WTC11 (cell line): ENCODE data around the gene CD244. TPM values are rescaled to one million over a fixed set of nuclear protein-coding genes. Genes with fewer than 3 reads are reported as not detected.

ENCODE experiments used
- ATAC-seq: fragments of 200-7000 bp; cut with Tn5 transposase; 2 replicates; pipeline ENCODE4 v1.10.0; 2021; ENCODE audit warnings: mild to moderate bottlenecking, moderate library complexity
- CTCF ChIA-PET: fragments of 300-600 bp; sonication (Branson Sonifier 250); formaldehyde crosslinking; loops from one replicate; lab custom pipeline; 2021; ENCODE audit warnings: antibody characterized with exemption; lab: Charles Lee
- POLR2A ChIA-PET: fragments of 350-600 bp; sonication (Branson Sonifier 250); formaldehyde crosslinking; loops from one replicate; lab custom pipeline; 2021; ENCODE audit warnings: antibody characterized with exemption; lab: Charles Lee
- DNase-seq: peaks from one replicate; pipeline ENCODE4 v3.0.0; 2021; ENCODE audit warnings: low spot score
- H3K27ac Mint-ChIP-seq: 2 replicates; pipeline ENCODE4 v1.8.0; 2021; ENCODE audit warnings: mixed read lengths
- H3K27me3 Mint-ChIP-seq: 2 replicates; pipeline ENCODE4 v1.8.0; 2021; ENCODE audit warnings: low read depth, mild to moderate bottlenecking, moderate library complexity, mixed read lengths
- H3K36me3 Mint-ChIP-seq: 2 replicates; pipeline ENCODE4 v1.8.0; 2021; ENCODE audit warnings: mixed read lengths
- H3K4me1 Mint-ChIP-seq: 2 replicates; pipeline ENCODE4 v1.8.0; 2022; ENCODE audit warnings: mixed read lengths
- H3K4me3 Mint-ChIP-seq: 2 replicates; pipeline ENCODE4 v1.8.0; 2021; ENCODE audit warnings: mild to moderate bottlenecking, moderate library complexity, mixed read lengths
- H3K9me3 Mint-ChIP-seq: 2 replicates; pipeline ENCODE4 v1.8.0; 2021; ENCODE audit warnings: mixed read lengths
- AR ChIP-seq: fragments of 250-450 bp; sonication (Bioruptor Pico); IDR thresholded peaks from 2 replicates; pipeline ENCODE4 v1.9.0; 2021; ENCODE audit warnings: mild to moderate bottlenecking
- E2F5 ChIP-seq: sonication (generic); formaldehyde crosslinking; IDR thresholded peaks from 2 replicates; pipeline ENCODE4 v1.8.1; 2022; ENCODE audit warnings: mild to moderate bottlenecking, moderate library complexity, missing genetic modification reagents
- ELF4 ChIP-seq: sonication (generic); formaldehyde crosslinking; IDR thresholded peaks from 2 replicates; pipeline ENCODE4 v1.8.1; 2022; ENCODE audit warnings: low read depth, mild to moderate bottlenecking, moderate library complexity, missing genetic modification reagents
- EMX1 ChIP-seq: fragments of 250-450 bp; sonication (Bioruptor Pico); IDR thresholded peaks from 2 replicates; pipeline ENCODE4 v1.8.0; 2021; ENCODE audit warnings: mild to moderate bottlenecking
- ESRRA ChIP-seq: sonication (generic); formaldehyde crosslinking; IDR thresholded peaks from 2 replicates; pipeline ENCODE4 v1.8.1; 2022; ENCODE audit warnings: mild to moderate bottlenecking, missing genetic modification reagents, borderline replicate concordance
- ETV6 ChIP-seq: sonication (generic); formaldehyde crosslinking; IDR thresholded peaks from 2 replicates; pipeline ENCODE4 v1.8.1; 2022; ENCODE audit warnings: mild to moderate bottlenecking, missing genetic modification reagents
- IRF2 ChIP-seq: sonication (generic); formaldehyde crosslinking; IDR thresholded peaks from 2 replicates; pipeline ENCODE4 v1.8.0; 2022; ENCODE audit warnings: low read depth, missing genetic modification reagents, borderline replicate concordance
- KAT7 ChIP-seq: sonication (generic); formaldehyde crosslinking; IDR thresholded peaks from 2 replicates; pipeline ENCODE4 v1.8.1; 2023; ENCODE audit warnings: missing genetic modification reagents, mild to moderate bottlenecking, borderline replicate concordance
- NFYB ChIP-seq: sonication (generic); formaldehyde crosslinking; conservative IDR thresholded peaks from 2 replicates; pipeline ENCODE4 v1.8.0; 2022; ENCODE audit warnings: low read depth, missing genetic modification reagents
- OVOL2 ChIP-seq: fragments of 250-450 bp; sonication (Bioruptor Pico); IDR thresholded peaks from 2 replicates; pipeline ENCODE4 v1.9.0; 2021; ENCODE audit warnings: mild to moderate bottlenecking, borderline replicate concordance
- PREB ChIP-seq: sonication (generic); formaldehyde crosslinking; IDR thresholded peaks from 2 replicates; pipeline ENCODE4 v1.8.1; 2022; ENCODE audit warnings: mild to moderate bottlenecking, missing genetic modification reagents, moderate library complexity, borderline replicate concordance
- SOX15 ChIP-seq: fragments of 250-450 bp; sonication (Bioruptor Pico); IDR thresholded peaks from 2 replicates; pipeline ENCODE4 v1.9.0; 2021; ENCODE audit warnings: mild to moderate bottlenecking
- SP1 ChIP-seq: sonication (generic); formaldehyde crosslinking; conservative IDR thresholded peaks from 2 replicates; pipeline ENCODE4 v1.8.1; 2022; ENCODE audit warnings: missing genetic modification reagents
- USF1 ChIP-seq: sonication (generic); formaldehyde crosslinking; IDR thresholded peaks from 2 replicates; pipeline ENCODE4 v1.8.0; 2022; ENCODE audit warnings: mild to moderate bottlenecking, missing genetic modification reagents
- ZBTB21 ChIP-seq: sonication (generic); formaldehyde crosslinking; IDR thresholded peaks from 2 replicates; pipeline ENCODE4 v1.8.1; 2023; ENCODE audit warnings: mild to moderate bottlenecking, missing genetic modification reagents, borderline replicate concordance
- ZNF138 ChIP-seq: sonication (generic); formaldehyde crosslinking; conservative IDR thresholded peaks from 2 replicates; pipeline ENCODE4 v1.8.1; 2022; ENCODE audit warnings: mild to moderate bottlenecking, moderate library complexity, missing genetic modification reagents
- ZNF232 ChIP-seq: sonication (generic); formaldehyde crosslinking; IDR thresholded peaks from 2 replicates; pipeline ENCODE4 v1.8.0; 2022; ENCODE audit warnings: mild to moderate bottlenecking, missing genetic modification reagents
- ZNF317 ChIP-seq: sonication (generic); formaldehyde crosslinking; IDR thresholded peaks from 2 replicates; pipeline ENCODE4 v1.8.1; 2023; ENCODE audit warnings: low read depth, mild to moderate bottlenecking, moderate library complexity, missing genetic modification reagents, borderline replicate concordance
- total RNA-seq: library from RNA; stranded (reverse); gene quantifications from 3 replicates; pipeline ENCODE4 v1.2.3, GENCODE V29; 2021
- TF ChIP-seq, protein P1 (sequence below): sonication (generic); formaldehyde crosslinking; IDR thresholded peaks from 2 replicates; pipeline ENCODE4 v1.8.0; 2022; ENCODE audit warnings: mild to moderate bottlenecking, missing genetic modification reagents
- TF ChIP-seq, protein P2 (sequence below): fragments of 250-450 bp; sonication (Bioruptor Pico); IDR thresholded peaks from 2 replicates; pipeline ENCODE4 v1.9.0; 2021; ENCODE audit warnings: mild to moderate bottlenecking, borderline replicate concordance

The CD244 gene
- total RNA-seq, 1 experiment from 2014 or later, result not detected

DNA sequence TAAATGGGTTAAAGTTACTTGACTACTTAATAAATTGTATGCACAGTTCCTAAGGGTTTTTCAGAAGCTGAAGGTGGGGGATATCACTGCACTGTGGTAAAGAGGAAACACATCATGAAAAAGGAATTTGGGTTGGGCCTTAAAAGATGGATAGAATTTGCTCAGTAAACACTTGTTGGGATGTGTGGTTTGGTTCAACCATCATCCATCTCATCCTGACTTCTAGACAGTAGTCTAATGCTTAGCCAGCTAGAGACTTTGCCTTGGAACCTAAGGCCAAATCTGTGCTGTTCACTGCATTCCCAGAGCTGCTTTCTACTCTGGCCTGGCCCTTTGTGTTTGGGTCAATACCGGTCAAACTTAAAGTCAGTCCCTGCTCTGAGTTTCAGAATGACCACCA is 36.1 kb downstream of the CD244 start:
- no peaks in the 10 kb centered on the region for H3K9me3 Mint-ChIP-seq
- H3K36me3 Mint-ChIP-seq, result no peaks in the 10 kb centered on the region
- H3K4me1 Mint-ChIP-seq, result peaks cover 3% of the 10 kb centered on the region
- TF ChIP-seq NFYB (CRISPR knock-in tag), result no peak
- no peak for TF ChIP-seq E2F5
- TF ChIP-seq SOX15 (CRISPR knock-in tag), result no peak
- no peak for TF ChIP-seq IRF2 (CRISPR knock-in tag)
- no peak for TF ChIP-seq ELF4 (CRISPR knock-in tag)
- TF ChIP-seq OVOL2, result no peak
- no peak for TF ChIP-seq KAT7 (CRISPR knock-in tag)
- TF ChIP-seq, protein P1, sequence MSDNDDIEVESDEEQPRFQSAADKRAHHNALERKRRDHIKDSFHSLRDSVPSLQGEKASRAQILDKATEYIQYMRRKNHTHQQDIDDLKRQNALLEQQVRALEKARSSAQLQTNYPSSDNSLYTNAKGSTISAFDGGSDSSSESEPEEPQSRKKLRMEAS, result no peak
- no peak for TF ChIP-seq ESRRA (CRISPR knock-in tag)
- no peak for TF ChIP-seq ZBTB21 (CRISPR knock-in tag)
- DNase-seq (no peak), ATAC-seq (no peak)
- peaks cover 11% of the 10 kb centered on the region; the same call in 1 of the 2 replicates for H3K27me3 Mint-ChIP-seq
- H3K27ac Mint-ChIP-seq, result no peak overlapping the region
- POLR2A ChIA-PET, result no interaction called here
- CTCF ChIA-PET, result interaction anchor here (0.9 to 1.4 kb wide), 2 partner anchors 49 to 146 kb away, joined by 3 read pairs; no protein-coding TSS in a partner anchor
- H3K4me3 Mint-ChIP-seq, result no peak overlapping the region

- no peak for DNase-seq
- ChIA-PET POLR2A (no interaction called here), CTCF (interaction anchor here (0.9 to 1.1 kb wide), 2 partner anchors 14 to 43 kb away, joined by 3 to 4 read pairs; no protein-coding TSS in a partner anchor)
- Mint-ChIP-seq H3K36me3 (no peaks in the 10 kb centered on the region), H3K27ac (no peak overlapping the region), H3K4me1 (peaks cover 7% of the 10 kb centered on the region), H3K27me3 (no peaks in the 10 kb centered on the region), H3K4me3 (no peak overlapping the region), H3K9me3 (no peaks in the 10 kb centered on the region)
- no peak for ATAC-seq
- TF ChIP-seq PREB (CRISPR knock-in tag) (no peak), AR (no peak), ZNF232 (CRISPR knock-in tag) (no peak), ZNF138 (no peak), EMX1 (no peak), ZNF317 (CRISPR knock-in tag) (no peak), USF1 (CRISPR knock-in tag) (no peak), NFYB (CRISPR knock-in tag) (no peak), SP1 (CRISPR knock-in tag) (no peak), ETV6 (no peak)
- TF ChIP-seq, protein P2, sequence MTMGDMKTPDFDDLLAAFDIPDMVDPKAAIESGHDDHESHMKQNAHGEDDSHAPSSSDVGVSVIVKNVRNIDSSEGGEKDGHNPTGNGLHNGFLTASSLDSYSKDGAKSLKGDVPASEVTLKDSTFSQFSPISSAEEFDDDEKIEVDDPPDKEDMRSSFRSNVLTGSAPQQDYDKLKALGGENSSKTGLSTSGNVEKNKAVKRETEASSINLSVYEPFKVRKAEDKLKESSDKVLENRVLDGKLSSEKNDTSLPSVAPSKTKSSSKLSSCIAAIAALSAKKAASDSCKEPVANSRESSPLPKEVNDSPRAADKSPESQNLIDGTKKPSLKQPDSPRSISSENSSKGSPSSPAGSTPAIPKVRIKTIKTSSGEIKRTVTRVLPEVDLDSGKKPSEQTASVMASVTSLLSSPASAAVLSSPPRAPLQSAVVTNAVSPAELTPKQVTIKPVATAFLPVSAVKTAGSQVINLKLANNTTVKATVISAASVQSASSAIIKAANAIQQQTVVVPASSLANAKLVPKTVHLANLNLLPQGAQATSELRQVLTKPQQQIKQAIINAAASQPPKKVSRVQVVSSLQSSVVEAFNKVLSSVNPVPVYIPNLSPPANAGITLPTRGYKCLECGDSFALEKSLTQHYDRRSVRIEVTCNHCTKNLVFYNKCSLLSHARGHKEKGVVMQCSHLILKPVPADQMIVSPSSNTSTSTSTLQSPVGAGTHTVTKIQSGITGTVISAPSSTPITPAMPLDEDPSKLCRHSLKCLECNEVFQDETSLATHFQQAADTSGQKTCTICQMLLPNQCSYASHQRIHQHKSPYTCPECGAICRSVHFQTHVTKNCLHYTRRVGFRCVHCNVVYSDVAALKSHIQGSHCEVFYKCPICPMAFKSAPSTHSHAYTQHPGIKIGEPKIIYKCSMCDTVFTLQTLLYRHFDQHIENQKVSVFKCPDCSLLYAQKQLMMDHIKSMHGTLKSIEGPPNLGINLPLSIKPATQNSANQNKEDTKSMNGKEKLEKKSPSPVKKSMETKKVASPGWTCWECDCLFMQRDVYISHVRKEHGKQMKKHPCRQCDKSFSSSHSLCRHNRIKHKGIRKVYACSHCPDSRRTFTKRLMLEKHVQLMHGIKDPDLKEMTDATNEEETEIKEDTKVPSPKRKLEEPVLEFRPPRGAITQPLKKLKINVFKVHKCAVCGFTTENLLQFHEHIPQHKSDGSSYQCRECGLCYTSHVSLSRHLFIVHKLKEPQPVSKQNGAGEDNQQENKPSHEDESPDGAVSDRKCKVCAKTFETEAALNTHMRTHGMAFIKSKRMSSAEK (CRISPR knock-in tag), result no peak
These were observed 39.4 kb downstream of the CD244 start for GRCh38 chr1:160823296-160823695.
